HCT116 (cell line): ENCODE measurements around the gene SYF2. TPM values are rescaled to one million over a fixed set of nuclear protein-coding genes. Genes with fewer than 3 reads are reported as not detected.
"Not testable (repeated sequence)": the region's sequence is repeated elsewhere in the genome, so short reads cannot be mapped to it uniquely, and the experiment has no call there.

Experiments
- ATAC-seq: fragments of 200-7000 bp; cut with Tn5 transposase; 2 replicates; pipeline ENCODE4 v1.9.1; 2020; ENCODE audit warnings: mild to moderate bottlenecking, moderate library complexity
- BruUV-seq: library from RNA; stranded (reverse); fragments of 400-500 nt; replicated peaks from 2 replicates; lab custom pipeline; 2021; lab: Mats Ljungman, UMichigan
- CTCF ChIA-PET: fragments of 300-600 bp; sonication (Branson Sonifier 250); formaldehyde crosslinking; loops from one replicate; lab custom pipeline; 2021; ENCODE audit warnings: antibody characterized with exemption; lab: Charles Lee
- POLR2A ChIA-PET: fragments of 300-600, 350-600 bp; sonication (Branson Sonifier 250); formaldehyde crosslinking; loops from one replicate; lab custom pipeline; 2021; ENCODE audit warnings: antibody characterized with exemption; lab: Charles Lee
- RAD21 ChIA-PET, 2 experiments: fragments of 300-600 bp; sonication (Branson Sonifier 250); formaldehyde crosslinking; loops; one replicate each; lab custom pipeline; 2023; ENCODE audit warnings: low total read pairs in 2 of 2; ENCODE audit not compliant: uncharacterized antibody in 2 of 2, unreplicated experiment in 2 of 2, low non-redundant PET in 1 of 2; lab: Charles Lee
- DNase-seq: peaks from one replicate; pipeline ENCODE4 v3.0.0-alpha.2; 2010; ENCODE audit warnings: low read depth, low spot score
- H2AFZ ChIP-seq: fragments of 200-600 bp; shearing (Covaris generic), sonication (generic); 2 replicates; pipeline ENCODE4 v1.6.1; 2017; ENCODE audit warnings: low read depth, mixed run types, mixed read lengths, antibody characterized with exemption, low read length; ENCODE audit not compliant: poor library complexity, severe bottlenecking
- H3K27ac ChIP-seq: 2 replicates; pipeline ENCODE4 v1.5.1; 2012; ENCODE audit warnings: low read depth, low read length
- H3K27me3 ChIP-seq: fragments of 200-600 bp; sonication (generic); 2 replicates; pipeline ENCODE4 v1.6.1; 2016; ENCODE audit warnings: mixed run types, low read length, mixed read lengths; ENCODE audit not compliant: insufficient read depth
- H3K36me3 ChIP-seq, 2 experiments: fragments of 200-500 bp in 1 of 2; fragments of 200-600 bp in 1 of 2; sonication (Bioruptor generic) in 1 of 2; sonication (generic) in 1 of 2; 2 replicates each; pipeline versions ENCODE4 v1.5.1 to v1.6.1; 2014 to 2016; ENCODE audit warnings: low read length in 2 of 2, inconsistent platforms in 1 of 2, mixed read lengths in 1 of 2, mixed run types in 1 of 2; ENCODE audit not compliant: insufficient read depth in 2 of 2, control insufficient read depth in 1 of 2
- H3K4me1 ChIP-seq, 2 experiments: fragments of 200-600 bp in 1 of 2; sonication (generic) in 1 of 2; 2 replicates each; pipeline versions ENCODE4 v1.5.1 to v1.6.1; 2012 to 2017; ENCODE audit warnings: low read length in 2 of 2, inconsistent platforms in 1 of 2, mild to moderate bottlenecking in 1 of 2, mixed read lengths in 1 of 2, mixed run types in 1 of 2, moderate library complexity in 1 of 2; ENCODE audit not compliant: insufficient read depth in 2 of 2, control insufficient read depth in 1 of 2
- H3K4me2 ChIP-seq: fragments of 200-600 bp; sonication (generic); 2 replicates; pipeline ENCODE4 v1.6.1; 2017; ENCODE audit warnings: mixed run types, low read length, mixed read lengths
- H3K4me3 ChIP-seq, 2 experiments: fragments of 200-600 bp in 1 of 2; sonication (generic) in 1 of 2; replicated peaks in 1 of 2; 2 replicates each; pipeline ENCODE4 v1.5.1; 2011 to 2016; ENCODE audit warnings: low read length in 2 of 2, control low read depth in 1 of 2, low read depth in 1 of 2, mild to moderate bottlenecking in 1 of 2, mixed read lengths in 1 of 2, mixed run types in 1 of 2
- H3K79me2 ChIP-seq: fragments of 200-600 bp; sonication (generic); 2 replicates; pipeline ENCODE4 v1.6.1; 2017; ENCODE audit warnings: mild to moderate bottlenecking, mixed run types, low read length, moderate library complexity, mixed read lengths; ENCODE audit not compliant: insufficient read depth
- H3K9ac ChIP-seq: fragments of 200-600 bp; sonication (generic); 2 replicates; pipeline ENCODE4 v1.6.1; 2016; ENCODE audit warnings: low read length, mixed read lengths
- H3K9me2 ChIP-seq: fragments of 200-600 bp; sonication (generic), shearing (Covaris generic); 2 replicates; pipeline ENCODE4 v1.6.1; 2017; ENCODE audit warnings: mixed run types, mild to moderate bottlenecking, moderate library complexity; ENCODE audit not compliant: insufficient read depth
- H3K9me3 ChIP-seq, 2 experiments: fragments of 200-500 bp in 1 of 2; fragments of 200-600 bp in 1 of 2; sonication (Bioruptor generic) in 1 of 2; sonication (generic) in 1 of 2; 2 replicates each; pipeline ENCODE4 v1.6.1; 2014 to 2017; ENCODE audit warnings: low read length in 2 of 2, mixed read lengths in 2 of 2, inconsistent platforms in 1 of 2, low read depth in 1 of 2, mild to moderate bottlenecking in 1 of 2, mixed run types in 1 of 2, moderate library complexity in 1 of 2; ENCODE audit not compliant: control insufficient read depth in 1 of 2, insufficient read depth in 1 of 2
- H4K20me1 ChIP-seq: fragments of 200-600 bp; sonication (generic), shearing (Covaris generic); 2 replicates; pipeline ENCODE4 v1.6.1; 2017; ENCODE audit warnings: mixed run types, mild to moderate bottlenecking, moderate library complexity; ENCODE audit not compliant: insufficient read depth
- EGR1 ChIP-seq: IDR thresholded peaks from 2 replicates; pipeline ENCODE4 v1.6.1; 2012; ENCODE audit warnings: low read depth
- POLR2AphosphoS5 ChIP-seq: IDR thresholded peaks from 2 replicates; pipeline ENCODE4 v1.6.1; 2011; ENCODE audit warnings: mild to moderate bottlenecking, low read depth, low read length, moderate library complexity
- intact Hi-C: fragments of 100-400 bp; cut with micrococcal nuclease; formaldehyde crosslinking; loops from 2 replicates; pipeline ENCODE4 v1.10.0; 2022
- total RNA-seq: library from RNA; stranded (reverse); gene quantifications from one replicate; pipeline ENCODE4 v1.2.1, GENCODE V29; 2021; ENCODE audit not compliant: unreplicated experiment

The SYF2 gene
- total RNA-seq, 1 experiment from 2014 or later: 40.4 TPM

DNA sequence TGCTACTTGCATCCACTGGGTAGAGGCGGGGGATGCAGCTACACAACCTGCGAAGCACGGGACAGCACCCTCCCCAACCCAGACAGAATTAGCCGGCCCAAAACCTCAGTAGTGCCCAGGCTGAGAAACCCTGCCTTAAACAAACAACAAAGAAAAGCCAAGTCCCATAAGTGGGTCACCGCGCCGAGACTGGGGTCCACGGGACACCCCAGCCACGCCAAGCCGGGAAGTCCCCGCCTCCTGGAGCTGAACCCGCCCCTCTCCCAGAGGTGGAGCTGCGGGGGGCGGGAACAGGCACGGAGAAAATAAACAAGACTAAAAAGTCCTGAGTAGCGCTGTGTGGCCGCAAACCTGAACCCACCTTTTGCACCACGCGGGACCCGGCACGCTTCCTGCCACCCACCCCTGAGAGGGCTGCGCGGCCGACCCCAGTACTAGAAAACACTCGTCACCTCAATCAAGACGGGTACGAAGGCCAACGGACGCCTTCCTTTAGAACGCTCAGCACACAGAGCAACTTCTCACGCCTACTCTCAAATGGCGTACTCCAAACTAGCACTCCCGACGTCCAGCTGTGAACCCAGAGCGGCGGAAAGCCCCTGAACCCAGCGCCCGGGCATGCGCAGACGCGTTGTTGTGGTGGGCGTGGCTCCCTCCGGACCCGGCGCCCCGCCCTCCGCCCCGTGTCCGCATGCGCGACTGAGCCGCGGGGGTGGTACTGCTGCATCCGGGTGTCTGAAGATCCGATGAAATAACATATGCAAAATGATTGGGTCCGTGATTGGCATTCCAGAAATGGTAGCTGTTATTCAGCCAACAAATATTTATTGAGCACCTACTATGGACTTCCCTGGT lies 35.2 kb upstream of the SYF2 start:
- Histone ChIP-seq H3K9ac (peak overlapping the region; percentile 17; the same call in 1 of the 2 replicates), H3K4me2 (peak overlapping the region; percentile 63), H3K4me3 (peak overlapping the region; percentile 38 to 43)
- RAD21 ChIA-PET, H3K36me3 ChIP-seq, H3K9me2 ChIP-seq, H3K27ac ChIP-seq, intact Hi-C loops, POLR2A ChIA-PET, H3K9me3 ChIP-seq, H4K20me1 ChIP-seq, H3K4me1 ChIP-seq, H2AFZ ChIP-seq, CTCF ChIA-PET, H3K27me3 ChIP-seq, H3K79me2 ChIP-seq: not testable (repeated sequence)
- TF ChIP-seq EGR1 (peak; percentile 74), POLR2AphosphoS5 (peak; percentile 34; the same call in 1 of the 2 replicates)
- TSS peak; percentile 78 for BruUV-seq
- DNase-seq: peak; percentile 54
- peak; percentile 87 for ATAC-seq

DNA sequence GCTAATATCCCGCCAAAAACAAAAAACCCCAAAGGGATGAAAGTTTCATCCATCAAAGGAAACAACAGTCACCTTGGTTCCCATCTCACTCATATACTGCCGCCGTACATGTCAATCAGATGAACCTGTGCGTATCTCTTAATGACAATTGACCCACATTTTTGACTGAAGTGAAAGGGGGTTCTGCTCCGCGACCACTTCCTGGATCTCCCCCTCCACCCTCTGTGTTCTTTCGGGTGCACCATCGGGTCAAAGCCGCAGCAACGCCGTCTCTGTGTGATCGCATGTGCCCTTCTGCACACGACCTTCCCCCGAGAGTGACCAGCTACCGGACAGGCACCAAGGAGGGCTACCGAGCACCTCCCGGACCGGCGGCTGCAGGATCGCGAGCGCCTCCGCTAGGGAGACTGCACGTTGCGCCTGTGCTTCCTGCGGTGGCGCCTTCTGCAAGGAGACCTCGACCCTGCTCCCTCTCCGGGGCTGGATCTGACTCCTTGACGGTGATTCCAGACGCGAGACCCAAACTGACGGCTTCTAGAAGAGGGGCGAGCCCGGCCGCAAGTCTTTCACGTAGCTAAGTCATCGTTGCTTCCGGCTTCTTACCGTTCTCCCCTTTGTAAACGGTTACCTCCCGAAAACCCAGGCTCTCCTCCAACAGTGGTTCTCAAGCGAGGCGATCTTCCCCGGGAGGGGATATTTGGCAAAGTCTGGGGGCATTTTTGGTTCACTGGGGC lies 34.4 kb upstream of the SYF2 start:
- H3K36me3 ChIP-seq, RAD21 ChIA-PET, H3K27ac ChIP-seq, H2AFZ ChIP-seq, CTCF ChIA-PET, intact Hi-C loops, H3K4me1 ChIP-seq, H3K27me3 ChIP-seq, H3K9me3 ChIP-seq, DNase-seq, H3K79me2 ChIP-seq, H3K9me2 ChIP-seq, H4K20me1 ChIP-seq, POLR2A ChIA-PET, BruUV-seq: not testable (repeated sequence)
- H3K9ac ChIP-seq: 0 out of 2 replicates have a peak overlapping the region, but pooled peaks have one; percentile 35
- peak overlapping the region; percentile 67 for H3K4me2 ChIP-seq
- peak; percentile 73 for ATAC-seq
- peak overlapping the region; percentile 39 to 54 for H3K4me3 ChIP-seq

DNA sequence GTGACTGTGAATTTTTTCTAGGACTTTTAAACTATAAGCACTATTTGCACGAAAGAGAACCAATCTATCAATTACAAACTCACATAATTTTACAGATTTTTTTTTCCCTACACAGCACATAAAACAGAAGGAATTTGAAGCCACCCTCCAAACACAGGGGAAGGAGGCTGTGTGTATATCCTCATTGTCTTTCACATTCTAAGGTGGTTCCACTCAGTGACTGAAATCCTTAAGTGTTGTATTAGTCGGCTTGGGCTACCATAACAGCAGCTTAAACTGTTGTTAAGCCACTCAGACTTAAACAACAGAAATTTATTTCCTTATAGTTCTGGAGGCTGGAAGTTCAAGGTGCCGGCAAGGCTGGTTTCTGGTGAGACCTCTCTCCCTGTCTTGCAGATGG lies 28.0 kb upstream of the SYF2 start:
- H3K4me2 ChIP-seq, H2AFZ ChIP-seq, H3K4me3 ChIP-seq, ATAC-seq, CTCF ChIA-PET, DNase-seq, H4K20me1 ChIP-seq, H3K27me3 ChIP-seq, H3K36me3 ChIP-seq, H3K9me2 ChIP-seq, H3K9ac ChIP-seq, H3K27ac ChIP-seq, intact Hi-C loops, H3K9me3 ChIP-seq, BruUV-seq, H3K4me1 ChIP-seq, RAD21 ChIA-PET, H3K79me2 ChIP-seq: not testable (repeated sequence)
- POLR2A ChIA-PET: interaction anchor here (1.9 kb wide), 1 partner anchor 13 kb away, joined by 8 read pairs; the partner anchor contains the start of gene RSRP1
